Measurements from ENCODE around the gene FGF4. TPM values are rescaled to one million over a fixed set of nuclear protein-coding genes. Genes with fewer than 3 reads are reported as not detected.

Gene FGF4
- total and polyA plus RNA-seq, 2 donors (not counting 3 experiments of a cell fraction or from before 2014, with no cell fraction given), result not detected

- POLR2A ChIA-PET, result no interaction called here
- no peak for DNase-seq (ENCODE audit: low read depth, low spot score)
- no peak for TF ChIP-seq MAX (IDR thresholded peaks at IDR 0.05; ENCODE audit: insufficient read depth, insufficient read length)
- TF ChIP-seq MYC (IDR thresholded peaks at IDR 0.05; ENCODE audit: low read depth, low read length), result no peak
- TF ChIP-seq FOS (IDR thresholded peaks at IDR 0.05; ENCODE audit: borderline replicate concordance, insufficient read depth, low read length), result no peak
- TF ChIP-seq CTCF (IDR thresholded peaks at IDR 0.05; ENCODE audit: extremely low read depth in 1 of 2, insufficient read depth in 1 of 2, low read depth in 1 of 2, low read length in 2 of 2), result no peak
- no peak for TF ChIP-seq EZH2 (IDR thresholded peaks at IDR 0.05; ENCODE audit: borderline replicate concordance, low read depth, low read length, severe bottlenecking)
- no peak for TF ChIP-seq JUN (IDR thresholded peaks at IDR 0.05; ENCODE audit: borderline replicate concordance, insufficient read depth, insufficient read length, low read depth)
- TF ChIP-seq GATA2 (IDR thresholded peaks at IDR 0.05; ENCODE audit: insufficient read depth, insufficient read length, low read depth, low read length), result no peak
- no peak for TF ChIP-seq POLR2AphosphoS5 (IDR thresholded peaks at IDR 0.05; ENCODE audit: insufficient read depth, low read depth, low read length)
- no peak for TF ChIP-seq POLR2A (IDR thresholded peaks at IDR 0.05; ENCODE audit: low read depth, low read length)
- no peak overlapping the region for H3K27ac ChIP-seq (ENCODE audit: insufficient read depth, low read depth, low read length)
- no peak overlapping the region for H2AFZ ChIP-seq (ENCODE audit: low read depth, low read length)
- BruUV-seq (replicated peaks), result no TSS peak
- no peaks in the 10 kb centered on the region for H3K36me3 ChIP-seq (ENCODE audit: control insufficient read depth in 2 of 2, extremely low read depth in 1 of 2, insufficient read depth in 2 of 2, low read length in 2 of 2)
- no peak overlapping the region for H3K9ac ChIP-seq (replicated peaks; ENCODE audit: extremely low read depth, insufficient read depth, low read length)
- H3K27me3 ChIP-seq (ENCODE audit: control insufficient read depth in 2 of 2, insufficient read depth in 2 of 2, low read length in 2 of 2), result no peaks in the 10 kb centered on the region
- H3K79me2 ChIP-seq (ENCODE audit: control insufficient read depth, insufficient read depth, low read length), result no peaks in the 10 kb centered on the region
- no peaks in the 10 kb centered on the region for H3K9me1 ChIP-seq (replicated peaks; ENCODE audit: control insufficient read depth, extremely low read depth, insufficient read depth, low read length)
- H4K20me1 ChIP-seq (replicated peaks; ENCODE audit: control insufficient read depth, extremely low read depth, insufficient read depth, low read length), result no peaks in the 10 kb centered on the region
- intact Hi-C loops (cut with micrococcal nuclease), result no loop called here
- CTCF ChIA-PET, result interaction anchor here (1.1 kb wide), 1 partner anchor 397 kb away, joined by 3 read pairs; no protein-coding TSS in a partner anchor
- H3K4me2 ChIP-seq (ENCODE audit: insufficient read depth, low read length), result no peak overlapping the region
- no peak overlapping the region for H3K4me3 ChIP-seq (replicated peaks in 1 of 3; ENCODE audit: insufficient read depth in 1 of 3, low read depth in 1 of 3, low read length in 3 of 3)
- no peaks in the 10 kb centered on the region for H3K4me1 ChIP-seq (ENCODE audit: control insufficient read depth, extremely low read depth, insufficient read depth, low read length)
- H3K9me3 ChIP-seq (replicated peaks; ENCODE audit: control insufficient read depth, insufficient read depth, low read length), result no peaks in the 10 kb centered on the region
- FAIRE-seq, result no peak
- dilution Hi-C loops (cut with MboI; ENCODE audit: extremely low pct_ligation_motif_present, low sequenced_read_pairs), result no loop called here
Measured at GRCh38 chr11:69799097-69799496, 24.0 kb upstream of the FGF4 start.

Data from endothelial cell of umbilical vein (primary cell).